NCI-H2029 (cell line): ENCODE results near the gene TMEM108.
A peak's percentile ranks its signal among the peaks of the same experiment; 100 is the strongest.
"Not testable (repeated sequence)": the region's sequence is repeated elsewhere in the genome, so short reads cannot be mapped to it uniquely, and the experiment has no call there.

Source experiments
- DNase-seq: peaks from one replicate; lab custom pipeline; 2025; lab: John Stamatoyannopoulos, UW

TMEM108 gene

GRCh38 chr3:133038089-133038730 is at the start of gene TMEM108:
TMEM108 (plus strand) TSS chr3:133038391.
- peak; percentile 92 for DNase-seq

DNA sequence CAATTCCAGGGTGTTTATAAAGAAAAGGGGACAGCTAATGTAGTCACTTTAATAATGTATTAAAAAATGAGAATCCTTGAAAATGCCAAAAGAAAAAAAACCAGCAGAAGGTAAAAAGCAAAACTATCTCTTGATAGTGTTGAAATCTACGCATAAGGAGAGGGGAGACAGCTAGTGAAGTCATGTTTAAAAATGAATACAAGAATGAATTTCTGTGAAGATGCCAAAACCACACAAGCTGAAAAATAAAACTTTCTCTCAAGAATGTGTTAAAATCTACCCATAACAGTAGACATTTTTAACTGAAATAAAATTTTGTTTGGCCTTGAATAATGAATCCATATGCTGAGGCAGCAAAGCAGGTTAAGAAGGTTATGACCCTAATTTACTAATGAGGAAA is 42.2 kb upstream of the TMEM108 start:
- no peak for DNase-seq

- DNase-seq, result no peak
Measured at GRCh38 chr3:132997404-132998185, 40.6 kb upstream of the TMEM108 start.

- DNase-seq, result not testable (repeated sequence)
Measured at GRCh38 chr3:133005032-133005431, 33.2 kb upstream of the TMEM108 start.

GRCh38 chr3:133007601-133008000 is 30.6 kb upstream of the TMEM108 start:
- no peak for DNase-seq

GRCh38 chr3:133014325-133014724 is 23.9 kb upstream of the TMEM108 start:
- DNase-seq, result no peak

DNA sequence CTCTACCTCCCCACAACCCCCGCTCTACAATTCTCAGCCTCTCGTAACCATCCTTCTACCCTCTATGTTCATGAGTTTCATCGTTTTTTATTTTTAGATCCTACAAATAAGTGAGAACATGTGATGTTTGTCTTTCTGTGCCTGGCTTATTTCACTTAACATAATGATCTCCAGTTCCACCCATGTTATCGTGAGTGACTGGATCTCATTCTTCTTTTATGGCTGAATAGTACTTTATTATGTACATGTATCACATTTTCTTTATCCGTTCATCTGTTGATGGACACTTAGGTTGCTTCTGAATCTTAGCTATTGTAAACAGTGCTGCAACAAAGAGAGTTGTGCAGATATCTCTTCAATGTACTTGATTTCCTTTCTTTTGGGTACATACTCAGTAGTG is 22.6 kb upstream of the TMEM108 start:
- DNase-seq, result not testable (repeated sequence)

- no peak for DNase-seq
Measured at GRCh38 chr3:133016838-133017309, 21.3 kb upstream of the TMEM108 start.

DNA sequence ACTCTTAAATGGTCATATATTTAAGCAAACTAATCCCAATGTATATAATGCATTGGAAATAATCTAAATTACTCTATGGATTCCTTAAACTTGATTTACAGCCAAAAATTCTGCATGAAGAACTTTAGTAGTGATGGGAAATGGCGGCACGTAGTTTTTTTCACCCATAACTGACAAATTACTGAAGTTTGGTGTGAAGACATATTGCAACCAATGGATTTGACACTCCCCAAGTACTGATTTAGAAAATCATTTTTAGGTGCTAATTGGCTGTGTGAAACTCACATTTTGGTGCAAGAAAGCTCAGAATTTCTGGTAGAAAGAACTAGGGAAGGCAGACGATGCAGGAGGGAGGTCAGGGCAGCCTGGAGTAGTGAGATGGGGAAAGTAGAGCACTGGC is 19.3 kb upstream of the TMEM108 start:
- DNase-seq, result no peak

GRCh38 chr3:133021206-133021605 is 17.0 kb upstream of the TMEM108 start:
- DNase-seq, result no peak

GRCh38 chr3:133023362-133023761 is 14.8 kb upstream of the TMEM108 start:
- no peak for DNase-seq

DNA sequence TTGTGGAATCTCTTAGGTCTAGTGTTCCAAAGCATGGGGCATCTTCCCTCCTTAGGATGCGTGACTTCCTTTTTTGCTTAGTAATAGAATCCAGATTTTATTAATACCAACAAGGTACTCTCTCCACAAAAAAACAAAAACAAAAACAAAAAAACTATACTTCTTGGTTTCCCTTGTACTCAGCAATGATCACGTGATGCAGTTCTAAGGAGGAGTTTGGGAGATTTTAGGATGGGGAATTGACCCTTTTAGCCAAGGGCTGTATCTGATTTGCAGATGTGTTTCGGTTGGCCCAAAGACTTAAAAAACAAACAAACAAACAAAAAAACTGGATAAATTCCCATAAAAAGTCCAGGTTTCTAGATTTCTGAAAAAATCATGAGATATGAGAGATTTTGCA is 12.6 kb upstream of the TMEM108 start:
- no peak for DNase-seq

- no peak for DNase-seq
Measured at GRCh38 chr3:133032301-133032700, 5.9 kb upstream of the TMEM108 start.

GRCh38 chr3:133037436-133037835 is 755 bp upstream of the TMEM108 start:
- peak; percentile 55 for DNase-seq

GRCh38 chr3:133038731-133039375 is 662 bp downstream of the TMEM108 start:
- peak; percentile 4 for DNase-seq

DNA sequence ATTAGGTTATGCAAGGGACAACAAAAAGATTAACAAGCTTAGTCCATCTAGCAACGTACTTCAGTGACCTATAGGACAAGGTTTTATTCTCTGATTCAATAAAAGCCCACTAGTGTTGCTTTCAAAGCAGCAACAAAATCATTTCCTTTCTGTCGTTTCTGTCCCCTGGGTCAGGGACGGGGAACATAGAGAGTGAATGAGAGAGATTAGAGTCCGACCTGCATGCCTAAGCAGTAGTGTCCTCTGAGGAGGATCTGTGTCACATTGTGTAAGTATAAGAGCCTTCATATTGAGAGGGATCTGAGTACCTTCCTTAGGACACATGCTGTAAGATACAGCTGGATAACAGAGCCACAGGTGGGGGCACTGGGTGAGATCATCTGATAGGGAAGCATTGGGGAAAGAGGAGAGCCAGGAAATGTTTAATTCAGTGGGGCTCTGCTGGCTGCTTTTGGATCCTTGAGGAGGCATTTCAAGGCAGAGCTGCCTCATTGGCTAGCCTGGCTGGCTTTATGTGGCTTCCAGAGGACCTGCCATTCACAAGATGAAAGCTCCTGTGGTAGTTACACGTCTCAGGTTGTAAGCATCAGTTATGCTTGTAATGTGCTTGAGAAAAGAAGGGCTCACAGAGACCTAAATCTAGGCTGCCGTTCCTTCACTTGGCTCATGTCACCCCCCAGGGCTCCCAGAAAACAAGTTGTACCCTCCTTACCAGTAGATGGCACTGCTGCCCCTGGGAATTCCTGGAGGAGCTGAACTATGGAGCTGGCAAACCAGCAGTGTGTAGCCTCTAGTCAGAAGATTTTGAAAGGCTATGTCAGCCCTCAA is 2.7 kb downstream of the TMEM108 start:
- DNase-seq, result peak; percentile 68

DNA sequence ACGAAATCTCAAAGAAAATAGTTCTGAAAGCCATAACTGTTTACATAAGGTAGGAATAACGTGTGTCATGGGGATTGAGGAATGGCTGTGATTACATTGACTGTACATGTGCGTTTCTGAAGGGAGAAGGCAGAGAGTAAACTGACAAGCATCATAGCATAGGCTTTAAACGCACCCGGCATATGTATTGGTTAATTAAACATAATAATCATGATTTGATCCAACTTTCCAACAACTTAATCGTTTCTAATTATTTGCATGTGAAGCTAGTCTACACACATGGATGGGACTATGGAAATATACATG is 3.3 kb downstream of the TMEM108 start:
- DNase-seq, result no peak

GRCh38 chr3:133042778-133043177 is 4.6 kb downstream of the TMEM108 start:
- no peak for DNase-seq

GRCh38 chr3:133047980-133048379 is 9.8 kb downstream of the TMEM108 start:
- no peak for DNase-seq

GRCh38 chr3:133049491-133049890 is 11.3 kb downstream of the TMEM108 start:
- DNase-seq, result no peak

DNA sequence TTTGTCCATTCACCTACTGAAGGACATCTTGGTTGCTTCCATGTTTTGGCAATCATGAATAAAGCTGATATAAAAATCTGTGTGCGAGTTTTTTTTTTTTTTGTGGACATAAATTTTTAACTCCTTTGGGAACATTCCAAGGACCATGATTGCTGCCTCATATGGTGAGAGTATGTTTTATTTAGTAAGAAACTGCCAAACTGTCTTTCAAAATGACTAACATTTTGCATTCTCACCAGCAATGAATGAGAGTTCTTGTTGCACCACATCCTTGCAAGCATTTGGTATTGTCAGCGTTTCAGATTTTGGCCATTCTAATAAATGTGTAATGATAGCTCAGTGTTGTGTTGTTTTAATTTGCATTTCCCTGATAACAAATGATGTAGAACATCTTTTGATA is 12.7 kb downstream of the TMEM108 start:
- no peak for DNase-seq

- DNase-seq, result no peak
Measured at GRCh38 chr3:133053532-133053931, 15.3 kb downstream of the TMEM108 start.
